HCT116 (cell line): Measurements from ENCODE around the gene ASGR1.

Experiments
- EGR1 ChIP-seq: IDR thresholded peaks from 2 replicates; pipeline ENCODE4 v1.6.1; 2012; ENCODE audit warnings: low read depth
- ELF1 ChIP-seq: IDR thresholded peaks from 2 replicates; pipeline ENCODE4 v1.6.1; 2012; ENCODE audit warnings: low read depth, borderline replicate concordance
- EZH2 ChIP-seq: fragments of 200-600 bp; sonication (generic); IDR thresholded peaks from 2 replicates; pipeline ENCODE4 v1.6.1; 2017; ENCODE audit warnings: antibody characterized with exemption, mixed run types
- EZH2phosphoT487 ChIP-seq: fragments of 200-600 bp; IDR thresholded peaks from 2 replicates; pipeline ENCODE4 v1.6.1; 2018; ENCODE audit warnings: antibody characterized with exemption, borderline replicate concordance
- POLR2A ChIP-seq: IDR thresholded peaks from 2 replicates; pipeline ENCODE4 v1.7.0; 2011; ENCODE audit warnings: borderline replicate concordance; ENCODE audit not compliant: insufficient read depth, insufficient read length; ENCODE audit errors: extremely low read depth
- POLR2AphosphoS5 ChIP-seq: IDR thresholded peaks from 2 replicates; pipeline ENCODE4 v1.6.1; 2011; ENCODE audit warnings: mild to moderate bottlenecking, low read depth, low read length, moderate library complexity
- RAD21 ChIP-seq: IDR thresholded peaks from 2 replicates; pipeline ENCODE4 v1.6.1; 2012; ENCODE audit warnings: low read depth, mild to moderate bottlenecking
- SP1 ChIP-seq: IDR thresholded peaks from 2 replicates; pipeline ENCODE4 v1.6.1; 2012; ENCODE audit warnings: low read depth
- TCF7L2 ChIP-seq: IDR thresholded peaks from 2 replicates; pipeline ENCODE4 v1.7.0; 2011; ENCODE audit warnings: borderline replicate concordance, inconsistent platforms; ENCODE audit not compliant: insufficient read depth, insufficient read length; ENCODE audit errors: extremely low read depth
- TF ChIP-seq, protein P1 (sequence below): IDR thresholded peaks from 2 replicates; pipeline ENCODE4 v1.6.1; 2011; ENCODE audit warnings: mild to moderate bottlenecking, low read length, moderate library complexity; ENCODE audit not compliant: insufficient replicate concordance; ENCODE audit errors: extremely low read depth
- TF ChIP-seq, protein P2 (sequence below), 3 experiments: fragments of 200-600 bp in 1 of 3; sonication (generic) in 1 of 3; IDR thresholded peaks in 2 of 3; conservative IDR thresholded peaks in 1 of 3; 2 replicates each; pipeline ENCODE4 v1.5.1; 2012 to 2017; ENCODE audit warnings: low read depth in 2 of 3, low read length in 2 of 3, antibody characterized with exemption in 1 of 3, borderline replicate concordance in 1 of 3, control low read depth in 1 of 3, mild to moderate bottlenecking in 1 of 3, mixed read lengths in 1 of 3, mixed run types in 1 of 3, moderate library complexity in 1 of 3; ENCODE audit not compliant: insufficient read depth in 1 of 3
- TF ChIP-seq, protein P3 (sequence below): IDR thresholded peaks from 2 replicates; pipeline ENCODE4 v1.6.1; 2012; ENCODE audit warnings: low read depth
- TF ChIP-seq, protein P4 (sequence below): IDR thresholded peaks from 2 replicates; pipeline ENCODE4 v1.6.1; 2012

DNA sequence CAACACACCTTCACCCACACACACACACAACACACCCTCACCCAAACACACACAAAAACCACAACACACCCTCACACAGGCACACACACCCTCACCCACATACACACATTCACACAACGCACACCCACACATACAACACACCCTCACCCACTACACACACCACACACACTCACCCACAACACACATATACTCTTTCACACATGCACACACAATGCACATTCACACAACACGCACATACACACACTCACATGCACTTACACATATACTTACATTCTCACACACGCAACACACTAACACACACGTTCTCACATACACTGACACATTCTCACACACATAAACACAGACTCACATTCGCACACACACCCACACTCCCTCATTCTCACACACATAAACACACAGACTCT is 3.8 kb downstream of the ASGR1 start:
- TF ChIP-seq, protein P1, sequence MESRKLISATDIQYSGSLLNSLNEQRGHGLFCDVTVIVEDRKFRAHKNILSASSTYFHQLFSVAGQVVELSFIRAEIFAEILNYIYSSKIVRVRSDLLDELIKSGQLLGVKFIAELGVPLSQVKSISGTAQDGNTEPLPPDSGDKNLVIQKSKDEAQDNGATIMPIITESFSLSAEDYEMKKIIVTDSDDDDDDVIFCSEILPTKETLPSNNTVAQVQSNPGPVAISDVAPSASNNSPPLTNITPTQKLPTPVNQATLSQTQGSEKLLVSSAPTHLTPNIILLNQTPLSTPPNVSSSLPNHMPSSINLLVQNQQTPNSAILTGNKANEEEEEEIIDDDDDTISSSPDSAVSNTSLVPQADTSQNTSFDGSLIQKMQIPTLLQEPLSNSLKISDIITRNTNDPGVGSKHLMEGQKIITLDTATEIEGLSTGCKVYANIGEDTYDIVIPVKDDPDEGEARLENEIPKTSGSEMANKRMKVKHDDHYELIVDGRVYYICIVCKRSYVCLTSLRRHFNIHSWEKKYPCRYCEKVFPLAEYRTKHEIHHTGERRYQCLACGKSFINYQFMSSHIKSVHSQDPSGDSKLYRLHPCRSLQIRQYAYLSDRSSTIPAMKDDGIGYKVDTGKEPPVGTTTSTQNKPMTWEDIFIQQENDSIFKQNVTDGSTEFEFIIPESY, result no peak
- TF ChIP-seq, protein P2, sequence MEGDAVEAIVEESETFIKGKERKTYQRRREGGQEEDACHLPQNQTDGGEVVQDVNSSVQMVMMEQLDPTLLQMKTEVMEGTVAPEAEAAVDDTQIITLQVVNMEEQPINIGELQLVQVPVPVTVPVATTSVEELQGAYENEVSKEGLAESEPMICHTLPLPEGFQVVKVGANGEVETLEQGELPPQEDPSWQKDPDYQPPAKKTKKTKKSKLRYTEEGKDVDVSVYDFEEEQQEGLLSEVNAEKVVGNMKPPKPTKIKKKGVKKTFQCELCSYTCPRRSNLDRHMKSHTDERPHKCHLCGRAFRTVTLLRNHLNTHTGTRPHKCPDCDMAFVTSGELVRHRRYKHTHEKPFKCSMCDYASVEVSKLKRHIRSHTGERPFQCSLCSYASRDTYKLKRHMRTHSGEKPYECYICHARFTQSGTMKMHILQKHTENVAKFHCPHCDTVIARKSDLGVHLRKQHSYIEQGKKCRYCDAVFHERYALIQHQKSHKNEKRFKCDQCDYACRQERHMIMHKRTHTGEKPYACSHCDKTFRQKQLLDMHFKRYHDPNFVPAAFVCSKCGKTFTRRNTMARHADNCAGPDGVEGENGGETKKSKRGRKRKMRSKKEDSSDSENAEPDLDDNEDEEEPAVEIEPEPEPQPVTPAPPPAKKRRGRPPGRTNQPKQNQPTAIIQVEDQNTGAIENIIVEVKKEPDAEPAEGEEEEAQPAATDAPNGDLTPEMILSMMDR (IDR thresholded peaks at IDR 0.05 in 2 of 3, conservative IDR thresholded peaks at IDR 0.05 in 1 of 3; ENCODE audit: borderline replicate concordance in 1 of 3, insufficient read depth in 1 of 3, low read depth in 2 of 3, low read length in 2 of 3), result no peak
- TF ChIP-seq, protein P3, sequence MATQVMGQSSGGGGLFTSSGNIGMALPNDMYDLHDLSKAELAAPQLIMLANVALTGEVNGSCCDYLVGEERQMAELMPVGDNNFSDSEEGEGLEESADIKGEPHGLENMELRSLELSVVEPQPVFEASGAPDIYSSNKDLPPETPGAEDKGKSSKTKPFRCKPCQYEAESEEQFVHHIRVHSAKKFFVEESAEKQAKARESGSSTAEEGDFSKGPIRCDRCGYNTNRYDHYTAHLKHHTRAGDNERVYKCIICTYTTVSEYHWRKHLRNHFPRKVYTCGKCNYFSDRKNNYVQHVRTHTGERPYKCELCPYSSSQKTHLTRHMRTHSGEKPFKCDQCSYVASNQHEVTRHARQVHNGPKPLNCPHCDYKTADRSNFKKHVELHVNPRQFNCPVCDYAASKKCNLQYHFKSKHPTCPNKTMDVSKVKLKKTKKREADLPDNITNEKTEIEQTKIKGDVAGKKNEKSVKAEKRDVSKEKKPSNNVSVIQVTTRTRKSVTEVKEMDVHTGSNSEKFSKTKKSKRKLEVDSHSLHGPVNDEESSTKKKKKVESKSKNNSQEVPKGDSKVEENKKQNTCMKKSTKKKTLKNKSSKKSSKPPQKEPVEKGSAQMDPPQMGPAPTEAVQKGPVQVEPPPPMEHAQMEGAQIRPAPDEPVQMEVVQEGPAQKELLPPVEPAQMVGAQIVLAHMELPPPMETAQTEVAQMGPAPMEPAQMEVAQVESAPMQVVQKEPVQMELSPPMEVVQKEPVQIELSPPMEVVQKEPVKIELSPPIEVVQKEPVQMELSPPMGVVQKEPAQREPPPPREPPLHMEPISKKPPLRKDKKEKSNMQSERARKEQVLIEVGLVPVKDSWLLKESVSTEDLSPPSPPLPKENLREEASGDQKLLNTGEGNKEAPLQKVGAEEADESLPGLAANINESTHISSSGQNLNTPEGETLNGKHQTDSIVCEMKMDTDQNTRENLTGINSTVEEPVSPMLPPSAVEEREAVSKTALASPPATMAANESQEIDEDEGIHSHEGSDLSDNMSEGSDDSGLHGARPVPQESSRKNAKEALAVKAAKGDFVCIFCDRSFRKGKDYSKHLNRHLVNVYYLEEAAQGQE, result no peak
- TF ChIP-seq POLR2A (no peak), TCF7L2 (no peak), EZH2 (no peak), POLR2AphosphoS5 (no peak), RAD21 (no peak), SP1 (no peak), EGR1 (no peak), ELF1 (no peak), EZH2phosphoT487 (no peak)
- TF ChIP-seq, protein P4, sequence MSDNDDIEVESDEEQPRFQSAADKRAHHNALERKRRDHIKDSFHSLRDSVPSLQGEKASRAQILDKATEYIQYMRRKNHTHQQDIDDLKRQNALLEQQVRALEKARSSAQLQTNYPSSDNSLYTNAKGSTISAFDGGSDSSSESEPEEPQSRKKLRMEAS, result no peak
